Measurements from ENCODE around the gene RPLP2. TPM values are rescaled to one million over a fixed set of nuclear protein-coding genes. Genes with fewer than 3 reads are reported as not detected.

The RPLP2 gene
- total RNA-seq, 1 experiment from 2014 or later = 1,325 TPM

- H3K36me3 ChIP-seq (ENCODE audit: insufficient read depth, low read length, poor library complexity, severe bottlenecking) = no peaks in the 10 kb centered on the region
- BruUV-seq (replicated peaks) = no TSS peak
- intact Hi-C loops (cut with micrococcal nuclease; ENCODE audit: unreplicated experiment) = loop anchor here (10.0 kb wide), 1 partner anchor 124 kb away; no protein-coding TSS in a partner anchor
- H3K4me1 ChIP-seq (ENCODE audit: insufficient read depth, low read length, poor library complexity, severe bottlenecking) = peaks cover 17% of the 10 kb centered on the region
- ChIA-PET POLR2A (ENCODE audit: low non-redundant PET) (no interaction called here), CTCF (no interaction called here)
- no peak; the same call in 1 of the 2 replicates for TF ChIP-seq CTCF (conservative IDR thresholded peaks at IDR 0.05; ENCODE audit: low read depth, low read length)
- TF ChIP-seq EZH2 (IDR thresholded peaks at IDR 0.05; ENCODE audit: borderline replicate concordance, low read depth, low read length, poor library complexity, severe bottlenecking) = no peak
- no peak for DNase-seq (ENCODE audit: low spot score)
- no peak overlapping the region for H3K27ac ChIP-seq (ENCODE audit: low read depth, low read length, poor library complexity, severe bottlenecking)
- no peaks in the 10 kb centered on the region for H3K27me3 ChIP-seq (replicated peaks; ENCODE audit: insufficient read depth, low read depth, low read length, poor library complexity)
- no peaks in the 10 kb centered on the region for H3K9me3 ChIP-seq (ENCODE audit: low read depth, low read length, poor library complexity, severe bottlenecking)
- peak overlapping the region; percentile 52 for H3K4me3 ChIP-seq (ENCODE audit: low read depth, low read length, poor library complexity, severe bottlenecking)
These were observed 41.3 kb downstream of the RPLP2 start for GRCh38 chr11:850775-851763.

DNA sequence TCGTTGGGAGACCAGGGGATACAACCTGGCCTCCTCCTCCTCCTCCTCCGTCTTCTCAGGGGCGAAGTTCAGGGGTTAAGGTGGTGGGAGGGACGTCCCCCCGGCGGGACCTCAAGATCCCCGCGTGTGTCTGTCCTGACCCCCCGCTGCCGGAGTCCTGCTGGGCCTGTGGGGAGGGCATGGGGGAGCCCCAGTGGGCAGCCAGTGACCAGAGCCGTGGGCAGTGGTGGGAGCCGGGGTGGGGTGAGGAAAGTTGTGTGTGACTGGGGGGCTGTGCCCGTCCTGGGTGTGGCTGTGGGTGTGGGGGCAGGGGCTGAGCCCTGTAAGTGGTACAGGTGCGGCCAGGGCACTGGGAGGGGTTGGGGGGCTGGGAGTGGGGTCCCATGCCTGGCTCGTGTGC, 43.0 kb downstream of the RPLP2 start:
- H3K27me3 ChIP-seq (replicated peaks; ENCODE audit: insufficient read depth, low read depth, low read length, poor library complexity) = no peaks in the 10 kb centered on the region
- CTCF ChIA-PET = no interaction called here

More for the DNA sequence above, 43.0 kb downstream of the RPLP2 start:
- Histone ChIP-seq H3K36me3 (ENCODE audit: insufficient read depth, low read length, poor library complexity, severe bottlenecking) (no peaks in the 10 kb centered on the region), H3K27ac (ENCODE audit: low read depth, low read length, poor library complexity, severe bottlenecking) (no peak overlapping the region), H3K4me1 (ENCODE audit: insufficient read depth, low read length, poor library complexity, severe bottlenecking) (peaks cover 17% of the 10 kb centered on the region), H3K4me3 (ENCODE audit: low read depth, low read length, poor library complexity, severe bottlenecking) (no peak overlapping the region), H3K9me3 (ENCODE audit: low read depth, low read length, poor library complexity, severe bottlenecking) (no peaks in the 10 kb centered on the region)
- no TSS peak for BruUV-seq (replicated peaks)
- no peak for DNase-seq (ENCODE audit: low spot score)
- POLR2A ChIA-PET (ENCODE audit: low non-redundant PET) = no interaction called here
- no peak for TF ChIP-seq CTCF (conservative IDR thresholded peaks at IDR 0.05; ENCODE audit: low read depth, low read length)
- no peak for TF ChIP-seq EZH2 (IDR thresholded peaks at IDR 0.05; ENCODE audit: borderline replicate concordance, low read depth, low read length, poor library complexity, severe bottlenecking)
- intact Hi-C loops (cut with micrococcal nuclease; ENCODE audit: unreplicated experiment) = loop anchor here (10.0 kb wide), 1 partner anchor 122 kb away; no protein-coding TSS in a partner anchor
